Stimulated activated CD4-positive, alpha-beta T cell treated with anti-CD3 and anti-CD28 coated beads, Interleukin-1b, Interleukin-23, amount 100 ng/mL, for 24 hours (primary cell): ENCODE data around the gene COLEC12.
"Not testable (repeated sequence)": the region's sequence is repeated elsewhere in the genome, so short reads cannot be mapped to it uniquely, and the experiment has no call there.

Experiments
- DNase-seq, 4 experiments: peaks; one replicate each; pipeline ENCODE4 v3.0.0-alpha.2; 2020; ENCODE audit warnings: low read depth in 4 of 4, low spot score in 1 of 4

The COLEC12 gene

GRCh38 chr18:415047-415446 lies 85.5 kb downstream of the COLEC12 start:
- no peak for DNase-seq

DNA sequence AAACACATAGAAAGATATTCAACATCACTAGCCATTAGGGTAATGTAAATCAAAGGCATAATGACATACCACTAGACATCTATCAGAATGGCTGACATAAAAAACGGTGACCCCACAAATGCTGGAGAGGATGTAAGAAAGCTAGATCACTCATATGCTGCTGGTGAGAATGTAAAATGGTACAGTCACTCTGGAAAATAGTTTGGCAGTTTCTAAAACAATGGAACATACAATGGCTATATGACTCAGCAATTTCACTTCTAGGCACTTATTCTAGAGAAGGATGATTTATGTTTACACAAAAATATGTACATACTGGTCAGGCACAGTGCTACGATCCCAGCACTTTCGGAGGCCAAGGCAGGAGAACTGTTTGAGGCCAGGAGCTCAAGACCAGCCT lies 87.3 kb downstream of the COLEC12 start:
- no peak for DNase-seq

DNA sequence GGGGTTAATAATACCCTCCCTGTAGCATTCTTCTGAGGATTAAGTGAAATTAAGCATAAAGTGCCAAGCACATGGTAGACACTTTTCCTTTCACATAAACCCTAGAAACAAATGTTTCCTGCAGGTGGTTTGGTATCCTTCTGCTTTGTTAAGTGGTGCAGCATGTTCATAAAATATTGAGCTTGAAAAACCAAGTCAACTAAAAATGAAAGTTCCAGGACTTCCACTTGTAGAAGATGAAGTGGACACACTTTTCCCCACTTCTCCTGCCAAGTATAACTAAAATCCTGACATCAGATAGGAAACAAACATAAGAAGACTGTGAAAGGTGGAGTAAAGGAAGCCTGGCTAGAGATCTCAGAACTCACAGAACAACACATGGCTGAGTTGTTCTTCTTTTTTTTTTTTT lies 90.5 kb downstream of the COLEC12 start:
- no peak for DNase-seq

GRCh38 chr18:408367-408766 lies 92.1 kb downstream of the COLEC12 start:
- DNase-seq: no peak

DNA sequence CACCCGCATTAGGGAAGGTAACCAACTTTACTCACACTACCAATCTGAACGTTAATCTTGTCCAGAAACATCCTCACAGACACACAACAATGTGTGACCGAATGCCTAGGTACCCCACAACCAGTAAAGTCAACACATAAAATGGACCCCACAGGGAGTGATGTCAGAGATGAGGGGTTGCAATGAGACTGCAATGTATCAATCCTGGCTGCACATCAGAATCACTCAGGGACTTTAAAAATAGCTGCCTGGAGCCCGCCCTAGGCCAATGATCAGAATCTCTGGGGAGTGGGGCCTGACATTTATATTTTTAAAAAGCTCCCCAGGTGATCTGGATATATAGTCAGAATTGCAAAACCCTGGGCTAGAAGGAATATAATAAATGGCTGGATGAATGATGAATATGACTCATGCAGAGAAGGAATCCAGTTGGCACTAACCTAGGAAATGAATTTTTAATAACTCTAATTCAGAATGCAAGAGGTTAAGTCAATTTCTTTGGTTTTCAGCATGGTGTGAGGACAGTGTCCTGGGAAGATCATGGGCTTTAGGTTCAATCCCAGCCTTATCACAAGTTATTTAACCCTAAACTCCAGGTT lies 92.8 kb downstream of the COLEC12 start:
- DNase-seq: no peak

GRCh38 chr18:407191-407590 lies 93.3 kb downstream of the COLEC12 start:
- DNase-seq: no peak

DNA sequence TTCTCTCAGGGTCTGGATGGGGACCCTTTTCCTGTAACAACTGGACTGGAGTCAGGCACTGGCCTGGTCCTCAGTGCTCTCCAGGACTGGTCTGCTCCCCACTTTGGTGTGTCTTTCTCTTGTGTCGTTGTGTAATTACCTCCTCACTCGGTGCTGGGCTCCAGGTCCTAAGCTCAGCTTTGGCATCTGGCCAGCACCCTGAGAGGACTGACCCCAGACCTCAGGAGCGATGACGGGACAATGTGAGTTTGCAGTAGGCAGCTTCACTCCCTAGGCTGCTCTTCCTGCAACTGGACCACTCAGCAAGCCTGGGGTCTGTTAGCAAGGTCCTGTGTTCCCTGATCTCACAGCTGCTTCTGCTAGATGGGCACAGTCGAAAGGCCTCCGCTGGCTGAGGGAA lies 93.8 kb downstream of the COLEC12 start:
- no peak for DNase-seq

DNA sequence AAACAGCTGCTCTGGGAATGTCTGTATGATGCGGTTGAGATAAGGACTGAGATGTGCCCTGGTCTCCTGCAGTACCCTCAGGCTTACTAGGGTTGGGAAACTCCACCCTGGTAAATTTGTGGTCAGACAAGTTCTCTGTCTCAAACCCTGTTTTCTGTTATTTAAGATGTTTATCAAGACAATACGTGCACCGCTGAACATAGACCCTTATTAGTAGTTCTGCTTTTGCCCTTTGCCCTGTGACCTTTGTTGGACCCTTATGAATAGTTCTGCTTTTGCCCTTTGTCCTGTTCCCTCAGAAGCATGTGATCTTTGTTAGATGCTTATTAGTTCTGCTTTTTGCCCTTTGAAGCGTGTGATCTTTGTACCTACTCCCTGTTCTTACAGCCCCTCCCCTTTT lies 95.5 kb downstream of the COLEC12 start:
- not testable (repeated sequence) for DNase-seq

- no peak for DNase-seq
Observed at GRCh38 chr18:404061-404636, 96.4 kb downstream of the COLEC12 start.

GRCh38 chr18:402129-402528 lies 98.4 kb downstream of the COLEC12 start:
- no peak for DNase-seq

GRCh38 chr18:400456-400855 lies 100.0 kb downstream of the COLEC12 start:
- DNase-seq: no peak

DNA sequence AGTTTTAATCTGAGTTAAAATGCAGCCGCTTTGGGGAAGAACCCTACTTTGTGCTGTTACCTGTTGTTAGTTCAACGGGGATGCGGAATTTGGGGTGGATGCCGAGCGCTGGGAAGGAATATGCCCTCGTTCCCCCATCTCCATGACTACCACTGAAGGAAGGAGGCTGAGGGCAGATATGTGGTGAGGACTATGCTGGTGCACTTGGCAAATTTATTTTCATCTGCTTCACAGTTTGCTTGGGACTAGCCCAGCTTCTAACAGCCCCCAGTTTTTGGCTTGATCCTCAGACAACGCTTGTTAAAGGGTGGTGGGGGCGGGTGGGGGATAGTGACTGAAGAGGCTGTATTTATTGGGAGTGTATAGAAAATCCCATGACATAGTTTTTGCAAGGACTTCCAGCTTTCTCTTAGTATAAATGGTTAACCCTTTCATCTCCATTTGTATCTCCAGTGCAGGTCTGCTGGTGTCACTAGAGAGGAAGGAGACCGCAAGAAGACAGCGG lies 100.8 kb downstream of the COLEC12 start:
- DNase-seq: no peak

GRCh38 chr18:398935-399630 lies 101.4 kb downstream of the COLEC12 start:
- no peak for DNase-seq

DNA sequence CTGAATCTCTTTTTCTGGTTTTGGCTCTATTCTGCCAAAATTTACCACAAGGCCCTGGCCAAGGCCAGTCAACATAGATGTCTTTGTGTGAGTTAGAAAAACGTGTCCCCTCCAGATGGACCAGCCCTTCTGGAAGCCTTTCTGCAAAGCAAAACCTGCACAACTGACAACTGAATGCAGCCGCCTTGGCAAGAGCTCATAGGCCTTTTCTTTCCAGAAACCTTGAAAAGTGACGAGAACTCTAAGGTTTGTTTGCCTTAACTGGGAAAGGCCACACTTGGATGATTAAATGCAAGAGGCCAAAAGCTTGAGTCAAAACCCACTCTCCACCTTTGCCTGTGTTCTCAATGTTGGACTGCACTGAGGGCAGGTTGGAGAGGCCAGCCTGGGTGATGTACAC lies 103.9 kb downstream of the COLEC12 start:
- DNase-seq: no peak

DNA sequence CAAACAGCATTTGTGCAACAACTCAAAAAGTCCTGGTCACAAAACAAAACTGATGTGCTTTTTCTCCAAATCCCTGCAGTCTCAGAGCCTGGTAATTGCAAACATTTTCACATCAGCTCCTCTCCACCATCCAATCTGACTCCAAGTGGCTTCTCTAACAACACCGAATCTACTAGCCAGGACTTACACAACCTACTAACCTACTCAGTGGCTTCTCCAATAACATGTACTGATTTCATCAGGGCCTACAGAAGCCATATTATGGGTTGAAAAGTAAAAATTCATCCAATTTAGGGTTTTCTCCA lies 104.3 kb downstream of the COLEC12 start:
- DNase-seq: no peak

GRCh38 chr18:395456-396250 lies 104.8 kb downstream of the COLEC12 start:
- DNase-seq: no peak

GRCh38 chr18:394987-395362 lies 105.5 kb downstream of the COLEC12 start:
- no peak for DNase-seq

DNA sequence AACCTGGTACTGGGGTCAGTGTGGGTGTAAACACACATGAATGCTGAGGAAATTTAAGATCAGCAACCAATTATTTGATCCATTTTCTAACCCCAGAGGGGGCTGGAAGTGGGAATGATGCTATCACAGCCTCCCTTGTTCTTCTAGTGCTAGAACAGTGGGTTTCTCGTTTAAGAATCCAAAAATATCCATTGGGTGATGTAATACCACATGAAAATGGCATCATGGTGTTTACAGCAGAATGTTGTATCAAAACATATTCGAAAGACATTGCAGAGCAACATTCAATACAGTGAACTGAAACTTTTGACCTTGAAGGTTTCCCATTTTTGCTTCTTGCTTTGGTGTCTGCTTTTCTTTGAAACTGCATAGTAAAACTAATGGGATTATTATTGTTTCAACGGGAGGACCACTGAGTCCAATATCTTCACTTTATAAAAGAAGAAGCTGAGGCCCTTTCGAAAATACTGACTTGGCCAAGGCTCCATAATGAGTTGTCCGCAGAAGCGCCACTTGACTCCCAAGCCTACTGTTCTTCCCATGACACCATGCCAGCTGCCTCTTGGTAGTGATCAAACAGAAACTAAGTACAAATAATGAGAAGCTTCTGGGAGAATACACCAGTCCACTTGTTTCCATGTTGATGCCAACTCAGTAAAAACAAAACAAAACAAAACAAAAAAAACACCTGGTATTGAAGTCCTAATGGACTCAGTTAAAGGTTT lies 106.1 kb downstream of the COLEC12 start:
- DNase-seq: no peak

- no peak for DNase-seq
Observed at GRCh38 chr18:393574-393957, 106.9 kb downstream of the COLEC12 start.

DNA sequence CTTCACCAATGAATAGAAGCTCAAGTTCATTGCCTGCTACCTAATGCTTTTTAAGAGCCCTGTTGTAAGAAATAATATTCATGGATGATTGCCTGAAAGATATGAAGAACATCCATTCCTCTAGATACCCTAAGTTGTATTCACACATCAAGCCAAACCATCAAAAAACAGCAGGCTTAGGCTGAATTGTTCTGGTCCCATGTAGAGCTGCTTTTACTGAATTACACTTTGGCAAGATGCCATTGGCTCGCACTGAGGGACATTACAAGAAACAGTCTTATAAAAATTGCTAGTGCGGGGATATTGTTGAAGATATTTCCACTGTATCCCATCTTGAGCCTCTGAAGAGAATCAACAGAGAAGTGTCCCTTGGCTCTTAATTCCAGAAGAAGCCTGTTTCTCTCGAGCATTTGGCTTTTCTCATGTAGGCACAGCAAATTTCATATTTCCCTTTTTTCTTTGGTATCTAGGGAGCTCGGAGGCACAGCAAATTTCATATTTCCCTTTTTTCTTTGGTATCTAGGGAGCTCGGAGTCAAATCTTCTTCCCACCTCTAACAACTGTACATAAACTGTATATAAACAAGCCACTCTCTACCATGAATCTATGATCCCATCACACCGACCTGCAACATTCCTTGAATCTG lies 107.5 kb downstream of the COLEC12 start:
- no peak for DNase-seq
